ENCODE measurements around the gene INPP5J. TPM values are rescaled to one million over a fixed set of nuclear protein-coding genes. Genes with fewer than 3 reads are reported as not detected.

Gene INPP5J
- total and polyA plus RNA-seq, 2 donors (not counting 1 experiment from before 2014, with no cell fraction given) = 0.17 to 0.33 TPM

DNA sequence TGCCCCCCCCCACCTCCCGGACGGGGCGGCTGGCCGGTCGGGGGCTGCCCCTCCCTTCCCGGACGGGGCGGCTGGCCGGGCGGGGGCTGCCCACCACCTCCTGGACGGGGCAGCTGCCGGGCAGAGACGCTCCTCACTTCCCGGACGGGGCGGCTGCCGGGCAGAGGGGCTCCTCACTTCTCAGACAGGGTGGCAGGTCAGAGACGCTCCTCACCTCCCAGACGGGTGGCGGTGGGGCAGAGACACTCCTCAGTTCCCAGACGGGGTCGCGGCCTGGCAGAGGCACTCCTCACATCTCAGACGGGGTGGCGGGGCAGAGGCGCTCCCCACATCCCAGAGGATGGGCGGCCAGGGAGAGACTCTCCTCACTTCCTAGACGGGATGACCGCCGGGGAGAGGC, 61.2 kb downstream of the INPP5J start:
- Histone ChIP-seq H3K79me2 (ENCODE audit: control insufficient read depth, insufficient read depth, low read length) (peaks cover 11% of the 10 kb centered on the region), H2AFZ (ENCODE audit: low read length) (no peak overlapping the region), H3K27me3 (ENCODE audit: control insufficient read depth, insufficient read depth, low read length) (no peaks in the 10 kb centered on the region), H3K36me3 (ENCODE audit: control insufficient read depth, insufficient read depth, low read length) (peaks cover 1% of the 10 kb centered on the region), H4K20me1 (ENCODE audit: control insufficient read depth, extremely low read depth, insufficient read depth, low read length) (no peaks in the 10 kb centered on the region), H3K4me3 (replicated peaks in 1 of 4; ENCODE audit: control extremely low read depth in 1 of 4, insufficient read depth in 1 of 4, low read depth in 3 of 4, low read length in 4 of 4) (no peak overlapping the region), H3K4me2 (ENCODE audit: extremely low read depth, insufficient read depth, low read length) (no peak overlapping the region), H3K4me1 (ENCODE audit: control insufficient read depth, extremely low read depth, insufficient read depth, low read length) (peaks cover 2% of the 10 kb centered on the region), H3K9ac (ENCODE audit: insufficient read depth, low read length) (no peak overlapping the region), H3K9me3 (ENCODE audit: control insufficient read depth, insufficient read depth, low read depth, low read length) (no peaks in the 10 kb centered on the region), H3K27ac (ENCODE audit: insufficient read depth, low read length) (no peak overlapping the region)
- TF ChIP-seq, protein P1, sequence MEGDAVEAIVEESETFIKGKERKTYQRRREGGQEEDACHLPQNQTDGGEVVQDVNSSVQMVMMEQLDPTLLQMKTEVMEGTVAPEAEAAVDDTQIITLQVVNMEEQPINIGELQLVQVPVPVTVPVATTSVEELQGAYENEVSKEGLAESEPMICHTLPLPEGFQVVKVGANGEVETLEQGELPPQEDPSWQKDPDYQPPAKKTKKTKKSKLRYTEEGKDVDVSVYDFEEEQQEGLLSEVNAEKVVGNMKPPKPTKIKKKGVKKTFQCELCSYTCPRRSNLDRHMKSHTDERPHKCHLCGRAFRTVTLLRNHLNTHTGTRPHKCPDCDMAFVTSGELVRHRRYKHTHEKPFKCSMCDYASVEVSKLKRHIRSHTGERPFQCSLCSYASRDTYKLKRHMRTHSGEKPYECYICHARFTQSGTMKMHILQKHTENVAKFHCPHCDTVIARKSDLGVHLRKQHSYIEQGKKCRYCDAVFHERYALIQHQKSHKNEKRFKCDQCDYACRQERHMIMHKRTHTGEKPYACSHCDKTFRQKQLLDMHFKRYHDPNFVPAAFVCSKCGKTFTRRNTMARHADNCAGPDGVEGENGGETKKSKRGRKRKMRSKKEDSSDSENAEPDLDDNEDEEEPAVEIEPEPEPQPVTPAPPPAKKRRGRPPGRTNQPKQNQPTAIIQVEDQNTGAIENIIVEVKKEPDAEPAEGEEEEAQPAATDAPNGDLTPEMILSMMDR (conservative IDR thresholded peaks at IDR 0.05 in 1 of 2, IDR thresholded peaks at IDR 0.05 in 1 of 2; ENCODE audit: low read depth in 1 of 2, low read length in 2 of 2) = no peak
- no peak for TF ChIP-seq EZH2 (IDR thresholded peaks at IDR 0.05; ENCODE audit: low read length, missing control alignments)
- DNase-seq (ENCODE audit: low read depth in 2 of 2) = no peak

Other genes with a start within 250 kb of the INPP5J start
- 16.7 and 23.1 TPM in 2 replicates for gene MORC2, start 154.2 kb upstream of the INPP5J start, total RNA-seq
- 10.1 and 11.4 TPM in 2 replicates for gene MORC2, start 154.2 kb upstream of the INPP5J start, polyA plus RNA-seq
- gene TUG1, start 153.7 kb upstream of the INPP5J start, total RNA-seq = 36.5 and 39.5 TPM in 2 replicates
- gene TUG1, start 153.7 kb upstream of the INPP5J start, polyA plus RNA-seq = 83.2 and 114 TPM in 2 replicates
- 79.4 and 95.1 TPM in 2 replicates for gene SMTN, start 41.6 kb upstream of the INPP5J start, total RNA-seq
- gene SMTN, start 41.6 kb upstream of the INPP5J start, polyA plus RNA-seq = 43.7 and 61.5 TPM in 2 replicates
- 127 and 132 TPM in 2 replicates for gene SELENOM, start 15.4 kb upstream of the INPP5J start, total RNA-seq
- gene SELENOM, start 15.4 kb upstream of the INPP5J start, polyA plus RNA-seq = 93.5 and 130 TPM in 2 replicates
- 0.33 TPM in 1 of 2 replicates, not detected in the other for gene PLA2G3, start 17.5 kb downstream of the INPP5J start, total RNA-seq
- gene PLA2G3, start 17.5 kb downstream of the INPP5J start, polyA plus RNA-seq = 0.18 and 0.61 TPM in 2 replicates
- 25.7 and 31.2 TPM in 2 replicates for gene RNF185, start 37.2 kb downstream of the INPP5J start, total RNA-seq
- gene RNF185, start 37.2 kb downstream of the INPP5J start, polyA plus RNA-seq = 55.8 and 56.1 TPM in 2 replicates
- 13.9 and 20.0 TPM in 2 replicates for gene LIMK2, start 89.3 kb downstream of the INPP5J start, total RNA-seq
- 3.4 and 4.0 TPM in 2 replicates for gene LIMK2, start 89.3 kb downstream of the INPP5J start, polyA plus RNA-seq
- gene PIK3IP1, start 169.5 kb downstream of the INPP5J start, total RNA-seq = 32.4 and 81.6 TPM in 2 replicates
- gene PIK3IP1, start 169.5 kb downstream of the INPP5J start, polyA plus RNA-seq = 18.1 and 32.1 TPM in 2 replicates
- 14.4 and 15.9 TPM in 2 replicates for gene PATZ1, start 223.4 kb downstream of the INPP5J start, total RNA-seq
- gene PATZ1, start 223.4 kb downstream of the INPP5J start, polyA plus RNA-seq = 6.1 and 6.7 TPM in 2 replicates

All from fibroblast of lung (primary cell).